GM21576 (cell line): ENCODE measurements around the gene ARX.

ENCODE experiments used
- ATAC-seq: cut with Tn5 transposase; IDR thresholded peaks from one replicate; pipeline ENCODE4 v1.9.1; 2021; ENCODE audit warnings: mild to moderate bottlenecking, moderate library complexity; ENCODE audit not compliant: unreplicated experiment

ARX gene

GRCh38 chrX:25015486-25016360 lies at the start of gene ARX:
Gene ARX, minus strand, starts transcription at chrX:25015965. Its CDS starts 228 bp downstream, at chrX:25015737.
- ATAC-seq = peak; percentile 46

DNA sequence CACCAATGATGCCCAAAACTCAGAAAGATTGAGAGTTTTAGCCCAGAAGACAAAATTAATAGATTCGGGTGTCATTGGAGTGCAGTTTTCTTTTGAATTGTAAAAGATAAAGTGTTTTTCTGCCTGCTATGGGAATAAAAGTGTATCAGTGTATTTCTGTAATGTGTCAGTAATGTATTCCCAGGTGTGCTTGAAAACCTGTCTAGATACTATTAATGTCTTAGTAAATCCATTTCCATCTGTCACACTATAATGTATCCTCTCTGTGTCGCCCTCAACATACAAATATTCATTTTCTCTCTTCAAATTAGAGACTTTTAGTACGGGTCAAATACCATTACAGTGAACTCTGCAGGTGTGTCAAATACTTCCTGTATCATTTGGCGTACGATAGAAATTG lies 43.5 kb upstream of the ARX start:
- ATAC-seq = no peak

- ATAC-seq = no peak
Observed at GRCh38 chrX:25052798-25053534, 37.2 kb upstream of the ARX start.

DNA sequence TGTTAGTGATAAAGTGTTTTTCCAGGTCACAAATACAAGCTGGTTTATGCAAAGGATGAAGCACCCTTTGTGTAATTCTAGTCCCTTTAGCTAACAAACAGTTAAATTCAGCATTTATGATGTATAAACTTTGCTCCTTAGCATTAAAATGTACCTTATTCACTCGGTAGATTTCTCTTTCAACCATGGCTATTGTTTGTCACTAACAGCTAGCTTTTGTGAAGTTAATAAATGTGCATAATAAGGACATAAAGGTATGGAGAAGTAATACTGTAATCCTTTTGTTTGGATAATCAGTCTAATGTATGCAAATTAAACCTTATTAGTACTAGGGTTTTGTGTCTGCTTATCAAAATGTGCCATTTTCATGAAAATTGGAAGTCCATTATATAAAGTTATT lies 34.2 kb upstream of the ARX start:
- no peak for ATAC-seq

GRCh38 chrX:25049357-25049756 lies 33.6 kb upstream of the ARX start:
- ATAC-seq = no peak

GRCh38 chrX:25048178-25048577 lies 32.4 kb upstream of the ARX start:
- no peak for ATAC-seq

GRCh38 chrX:25043192-25043591 lies 27.4 kb upstream of the ARX start:
- no peak for ATAC-seq

- ATAC-seq = no peak
Observed at GRCh38 chrX:25039036-25039435, 23.3 kb upstream of the ARX start.

DNA sequence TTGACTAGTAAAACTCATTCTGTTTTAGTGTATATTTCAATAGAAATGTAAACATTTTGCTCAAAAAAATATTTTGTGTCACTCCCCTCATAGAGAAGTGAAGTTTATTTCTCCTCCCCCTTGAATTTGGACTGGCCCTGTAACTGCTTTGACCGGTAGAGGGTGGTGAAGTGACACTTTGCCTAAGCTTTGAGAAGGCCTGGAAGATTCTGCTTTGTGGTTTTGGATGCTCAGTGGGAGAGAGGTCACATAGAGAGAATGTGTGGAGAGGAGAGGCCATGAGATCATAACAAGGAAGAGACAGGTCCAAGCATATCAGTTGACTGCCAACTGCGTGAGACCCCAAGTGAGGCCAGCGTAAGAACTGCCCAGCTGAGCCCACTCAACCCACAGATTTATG lies 19.1 kb upstream of the ARX start:
- no peak for ATAC-seq

- ATAC-seq = no peak
Observed at GRCh38 chrX:25029288-25029825, 13.6 kb upstream of the ARX start.

GRCh38 chrX:25028726-25029125 lies 13.0 kb upstream of the ARX start:
- no peak for ATAC-seq

GRCh38 chrX:25026576-25026975 lies 10.8 kb upstream of the ARX start:
- no peak for ATAC-seq

- ATAC-seq = no peak
Observed at GRCh38 chrX:25025615-25026014, 9.8 kb upstream of the ARX start.

GRCh38 chrX:25023908-25024307 lies 8.1 kb upstream of the ARX start:
- ATAC-seq = no peak

DNA sequence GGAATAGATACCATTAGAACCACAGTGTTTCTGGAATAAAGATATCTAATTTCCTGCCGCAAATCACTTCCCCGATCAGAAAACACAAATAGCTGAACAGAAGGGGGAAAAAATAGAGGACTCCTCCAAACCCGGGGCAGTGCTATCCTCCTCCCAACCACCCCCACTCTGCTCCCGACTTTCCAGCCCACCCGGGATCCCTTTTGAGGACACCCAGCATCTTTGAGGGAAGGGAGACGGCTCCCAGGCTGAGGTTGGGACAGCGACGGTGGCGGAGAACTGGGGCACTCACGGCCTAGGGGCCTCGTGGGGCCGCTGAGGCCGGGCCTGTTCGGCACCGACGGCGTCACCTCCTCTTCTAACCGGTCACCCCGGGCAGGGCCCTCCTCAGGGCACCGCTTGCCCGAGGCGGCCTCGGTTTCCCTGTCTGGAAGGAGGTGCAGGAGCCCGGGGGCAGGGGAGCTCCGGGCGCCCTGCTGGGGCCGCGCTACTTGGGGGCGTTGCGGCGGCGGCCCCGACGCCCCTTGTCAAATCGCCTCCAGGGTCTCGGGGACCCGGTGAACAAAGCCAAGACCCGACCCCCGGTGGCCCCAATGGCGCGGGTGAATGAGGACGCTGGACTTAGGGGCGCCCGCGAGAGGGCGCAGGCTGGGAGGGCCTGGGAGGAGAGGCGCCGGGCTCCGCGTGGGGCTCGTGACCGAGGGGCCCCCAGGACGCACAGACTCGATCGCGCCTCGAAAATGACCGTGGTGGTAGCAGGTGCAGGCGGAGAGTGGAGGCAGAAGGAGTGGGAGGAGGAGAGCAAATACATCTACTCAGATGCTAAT lies 6.9 kb upstream of the ARX start:
- no peak for ATAC-seq

DNA sequence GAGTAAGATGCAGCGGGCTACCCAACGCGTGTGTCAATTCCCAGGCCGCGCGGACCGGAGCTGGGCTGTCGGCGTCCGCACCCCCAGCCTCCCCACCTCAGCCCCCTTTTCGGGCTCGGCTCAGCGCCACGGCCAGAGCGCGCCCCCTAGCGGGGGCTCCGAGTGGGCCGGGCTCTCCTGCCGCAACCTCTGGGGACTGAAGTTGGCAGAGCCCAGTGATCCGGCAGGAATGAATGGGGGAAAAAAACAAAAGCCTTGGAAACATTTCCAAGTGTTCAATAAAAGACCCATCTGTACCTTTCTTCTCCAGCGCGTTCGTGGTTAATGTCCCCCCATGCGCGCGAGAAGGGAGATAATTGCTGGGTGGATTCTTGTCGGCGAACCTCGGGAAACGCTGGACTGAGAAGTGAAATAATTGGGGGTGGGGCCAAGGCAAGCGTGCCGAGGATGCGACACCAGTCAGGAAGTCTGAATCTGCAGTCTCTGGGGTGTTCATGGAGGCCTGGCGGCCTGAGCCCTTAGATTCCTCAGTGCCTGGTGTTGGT lies 5.2 kb upstream of the ARX start:
- peak; percentile 79 for ATAC-seq

GRCh38 chrX:25020391-25020904 lies 4.7 kb upstream of the ARX start:
- ATAC-seq = peak; percentile 23

DNA sequence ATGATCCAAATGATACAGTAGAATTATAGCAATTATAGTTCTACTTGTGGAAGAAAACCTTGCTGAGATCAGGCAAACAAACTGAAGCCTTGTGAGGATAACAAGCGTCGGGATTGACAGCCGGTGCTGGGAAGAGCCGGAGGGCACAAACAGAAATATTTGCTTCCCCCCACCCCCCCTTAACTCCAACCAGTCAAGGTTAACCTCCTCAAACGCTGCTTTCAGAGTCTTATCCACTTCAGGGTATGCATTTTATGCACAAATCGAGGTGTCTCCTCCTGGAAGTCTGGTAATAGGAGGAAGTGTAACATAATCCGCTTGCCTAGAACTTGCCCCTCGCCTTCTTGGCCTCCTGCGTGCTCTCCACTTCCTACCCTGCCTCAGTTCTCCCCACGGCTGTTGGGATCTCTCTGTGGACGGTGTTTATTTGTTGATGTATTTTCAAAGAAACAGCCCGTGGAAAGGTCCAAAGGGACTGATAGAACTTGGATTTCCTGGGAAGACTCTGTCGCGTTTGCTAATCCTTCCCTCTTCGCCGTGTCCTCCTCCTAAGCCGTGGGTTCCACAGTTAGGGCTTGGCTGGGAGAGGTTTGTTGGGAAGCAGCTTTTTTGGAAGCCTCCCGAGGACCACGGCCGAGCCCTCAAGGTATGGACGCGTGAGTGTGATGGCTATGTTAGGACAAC lies 4.1 kb upstream of the ARX start:
- no peak for ATAC-seq

DNA sequence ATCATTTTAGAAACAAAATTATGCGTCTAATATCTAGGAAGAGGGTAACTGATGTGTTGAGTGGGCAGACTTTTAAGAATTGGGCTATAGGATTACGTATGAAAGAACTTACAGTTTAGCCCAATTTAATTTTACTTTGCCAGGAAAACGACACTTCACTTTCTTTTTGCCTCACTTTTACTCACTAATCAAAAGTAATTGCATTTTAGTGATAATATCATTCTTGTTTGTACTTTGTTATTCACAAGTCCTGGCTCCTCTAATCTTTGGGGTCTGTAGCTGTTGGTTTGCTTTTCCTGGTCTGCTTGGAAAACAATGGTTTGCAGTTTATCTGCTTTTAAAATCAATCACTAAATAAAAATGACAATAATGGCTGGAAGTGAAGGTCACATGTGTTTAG lies 2.9 kb upstream of the ARX start:
- ATAC-seq = no peak

GRCh38 chrX:25017667-25018247 lies 2.0 kb upstream of the ARX start:
- ATAC-seq = no peak
